GM21576 (cell line): ENCODE measurements around the gene TMEM185A.
A peak's percentile ranks its signal among the peaks of the same experiment; 100 is the strongest.
"Not testable (repeated sequence)": the region's sequence is repeated elsewhere in the genome, so short reads cannot be mapped to it uniquely, and the experiment has no call there.

Experiments
- ATAC-seq: cut with Tn5 transposase; IDR thresholded peaks from one replicate; pipeline ENCODE4 v1.9.1; 2021; ENCODE audit warnings: mild to moderate bottlenecking, moderate library complexity; ENCODE audit not compliant: unreplicated experiment

TMEM185A gene

DNA sequence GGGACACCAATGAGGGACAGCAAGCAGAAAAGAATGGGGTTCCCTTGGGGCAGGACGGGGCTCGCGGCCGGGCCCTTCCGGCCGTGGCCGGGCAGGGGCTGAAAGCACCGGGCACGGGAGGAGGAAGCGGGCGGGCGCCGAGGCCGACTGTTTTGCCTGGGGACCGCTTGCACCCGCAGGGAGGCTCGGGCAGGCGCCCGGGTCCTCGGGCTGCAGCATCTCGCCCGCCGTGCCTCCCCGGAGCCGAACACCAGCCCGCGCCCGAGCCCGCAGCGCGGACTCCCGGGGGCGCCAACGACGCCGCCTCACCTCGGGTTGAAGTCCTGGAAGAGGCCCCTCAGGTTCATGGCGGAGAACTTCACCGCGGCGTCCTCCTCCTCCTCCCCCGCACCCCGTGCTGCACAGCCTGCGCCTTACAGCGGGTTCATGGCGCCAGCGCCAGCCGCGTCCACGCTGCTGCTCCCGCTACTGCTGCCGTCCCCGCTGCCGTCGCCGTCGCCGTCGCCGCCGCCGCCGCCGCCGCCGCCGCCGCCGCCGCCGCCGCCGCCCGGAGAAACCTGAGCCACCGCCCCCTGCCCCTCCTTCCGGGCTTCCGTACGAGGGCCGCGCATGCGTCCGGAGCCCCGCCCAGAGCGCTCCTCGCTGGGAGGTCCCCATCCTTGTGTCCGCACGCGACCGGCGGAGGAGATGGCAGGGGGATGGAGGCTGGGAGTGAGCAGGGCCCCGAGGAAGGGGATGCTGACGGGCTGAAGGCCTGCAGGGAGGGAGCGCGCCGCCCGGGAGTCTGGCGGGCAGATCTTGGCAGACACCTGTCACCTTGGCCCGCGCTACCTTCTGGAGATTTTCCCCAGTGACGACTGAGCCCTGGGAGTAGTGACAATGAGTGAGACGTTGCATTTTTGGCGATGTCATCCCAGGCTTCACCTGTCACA, at the start of gene TMEM185A:
TMEM185A (minus strand) TSS at position 559 of the 932 bp plus-strand sequence; CDS start at position 347, 212 bp downstream.
- ATAC-seq: peak; percentile 92

DNA sequence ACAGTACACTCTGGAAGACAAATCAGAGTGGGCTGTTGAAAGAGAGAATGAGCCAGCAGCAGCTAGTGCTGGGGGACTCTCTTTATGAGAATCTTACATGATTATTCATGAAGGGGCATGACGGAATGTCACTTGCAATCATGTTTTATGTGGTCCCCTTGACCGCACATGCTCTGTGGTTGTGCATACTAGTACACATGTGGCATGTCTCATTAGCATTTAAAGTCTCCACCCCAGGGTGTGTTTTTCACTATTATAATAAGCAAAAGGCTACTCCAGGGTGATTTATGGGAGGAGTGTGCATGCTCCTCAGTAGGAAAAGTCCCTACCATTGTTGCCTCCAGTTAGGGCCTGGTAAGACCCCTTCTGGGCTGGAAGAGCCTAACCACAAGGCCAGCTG, 49.6 kb upstream of the TMEM185A start:
- no peak for ATAC-seq

DNA sequence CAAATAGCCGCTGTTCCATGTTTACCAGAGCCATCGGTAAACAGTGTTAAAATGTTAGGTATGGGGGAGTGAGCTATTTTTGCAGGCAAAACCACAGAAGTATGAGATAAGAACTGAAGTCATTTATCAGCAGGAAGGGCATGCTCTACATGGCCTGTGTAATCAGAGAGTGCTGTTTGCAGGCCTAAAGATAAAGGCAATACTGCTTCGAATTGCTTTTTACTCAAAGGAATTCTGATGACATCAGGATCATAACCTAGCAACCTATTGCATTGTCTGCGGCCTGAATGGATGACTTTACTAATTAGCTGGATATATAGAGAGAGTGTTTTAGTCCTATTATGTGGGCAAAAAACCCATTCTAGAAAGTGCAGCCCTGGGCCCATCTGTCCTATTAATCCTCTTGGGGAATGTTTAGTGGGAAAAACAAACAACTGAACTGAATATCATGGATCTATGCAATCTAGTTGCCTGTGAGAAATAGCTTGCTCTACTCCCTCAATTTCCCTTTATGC, 47.6 kb upstream of the TMEM185A start:
- ATAC-seq: not testable (repeated sequence)

DNA sequence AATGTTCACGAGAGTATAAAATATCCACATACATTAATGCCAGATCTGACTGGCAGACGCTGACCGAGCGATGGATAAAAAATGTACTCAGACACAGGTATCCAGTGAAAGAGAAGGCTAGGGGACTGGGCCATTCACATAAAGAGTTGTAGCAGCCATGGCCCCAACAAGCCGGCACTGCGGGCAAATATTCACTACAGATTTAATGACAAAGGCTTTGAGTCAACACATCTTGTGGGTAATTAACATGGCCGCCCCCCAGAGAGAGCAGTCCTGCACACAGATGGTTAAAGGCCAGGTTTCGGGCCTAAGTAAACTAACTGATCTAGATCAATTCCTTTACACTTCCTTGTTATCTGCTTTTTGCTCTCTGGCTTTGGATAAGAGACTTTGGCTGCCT, 44.0 kb upstream of the TMEM185A start:
- not testable (repeated sequence) for ATAC-seq

DNA sequence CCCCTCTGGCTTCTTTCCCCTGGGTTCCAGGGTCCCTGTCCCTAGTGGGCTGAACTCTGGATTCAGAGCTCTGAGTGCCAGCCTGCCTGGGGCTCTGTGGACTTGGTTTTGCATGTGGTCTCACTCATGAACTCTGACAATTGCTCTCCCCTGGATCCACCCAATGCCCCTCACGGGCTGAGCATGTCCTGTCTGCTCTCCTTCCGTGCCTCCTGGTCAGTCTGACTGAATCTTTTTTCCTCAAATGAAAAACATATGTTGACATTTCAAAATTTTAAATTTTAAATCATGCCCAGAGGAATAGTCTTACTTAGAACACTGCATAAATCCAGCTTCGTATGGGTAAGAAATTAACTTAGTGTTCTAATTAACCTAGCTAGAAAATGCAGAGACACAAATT, 43.5 kb upstream of the TMEM185A start:
- ATAC-seq: not testable (repeated sequence)

DNA sequence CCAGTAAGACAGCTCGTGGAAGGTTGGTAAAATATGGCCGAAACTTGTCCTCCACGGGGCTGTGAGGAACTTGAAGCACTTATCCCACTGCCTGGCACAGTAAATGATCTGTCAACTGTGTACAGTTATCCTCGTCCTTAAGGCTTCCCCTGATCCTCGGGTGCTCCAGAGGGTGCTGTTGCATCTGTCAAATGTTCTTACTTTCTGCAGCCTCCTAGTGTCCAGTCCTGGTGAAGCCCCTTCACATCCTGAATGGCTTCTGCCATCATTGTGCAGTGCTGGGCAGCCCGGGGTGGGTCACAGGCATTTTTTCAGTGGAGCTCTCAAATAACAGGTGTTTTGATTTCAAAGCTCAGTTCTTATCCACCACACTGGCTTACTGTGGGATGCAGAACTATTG, 29.0 kb upstream of the TMEM185A start:
- ATAC-seq: not testable (repeated sequence)

DNA sequence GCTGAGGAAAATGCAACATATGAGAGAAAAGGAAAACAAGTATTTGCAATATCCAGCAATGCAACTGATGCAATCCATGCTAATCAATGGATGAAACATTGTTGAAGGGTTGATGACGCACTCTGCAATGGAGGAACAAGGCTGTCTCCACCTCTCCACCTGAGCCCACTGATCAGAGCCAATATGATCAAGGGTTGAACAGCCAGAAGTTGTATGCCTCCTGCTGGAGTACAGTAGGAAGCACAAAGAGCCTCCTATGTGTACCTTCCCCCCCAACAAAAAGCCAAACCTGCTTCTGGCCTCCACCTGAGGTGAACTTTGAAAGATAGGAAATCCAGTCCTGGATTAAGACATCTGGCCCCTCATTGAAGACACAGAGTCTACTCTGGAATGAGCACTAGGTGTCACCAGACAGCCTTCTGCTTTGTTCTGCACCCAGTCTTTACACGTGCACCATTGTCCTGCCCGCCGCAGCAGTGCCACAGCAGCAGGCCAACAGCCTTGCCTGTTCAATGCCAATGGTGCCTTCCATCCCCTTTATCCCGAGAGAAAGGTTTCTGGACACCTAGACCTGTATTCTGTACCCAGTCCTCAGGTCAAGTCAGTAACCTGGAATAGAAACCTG, 24.8 kb upstream of the TMEM185A start:
- ATAC-seq: not testable (repeated sequence)

DNA sequence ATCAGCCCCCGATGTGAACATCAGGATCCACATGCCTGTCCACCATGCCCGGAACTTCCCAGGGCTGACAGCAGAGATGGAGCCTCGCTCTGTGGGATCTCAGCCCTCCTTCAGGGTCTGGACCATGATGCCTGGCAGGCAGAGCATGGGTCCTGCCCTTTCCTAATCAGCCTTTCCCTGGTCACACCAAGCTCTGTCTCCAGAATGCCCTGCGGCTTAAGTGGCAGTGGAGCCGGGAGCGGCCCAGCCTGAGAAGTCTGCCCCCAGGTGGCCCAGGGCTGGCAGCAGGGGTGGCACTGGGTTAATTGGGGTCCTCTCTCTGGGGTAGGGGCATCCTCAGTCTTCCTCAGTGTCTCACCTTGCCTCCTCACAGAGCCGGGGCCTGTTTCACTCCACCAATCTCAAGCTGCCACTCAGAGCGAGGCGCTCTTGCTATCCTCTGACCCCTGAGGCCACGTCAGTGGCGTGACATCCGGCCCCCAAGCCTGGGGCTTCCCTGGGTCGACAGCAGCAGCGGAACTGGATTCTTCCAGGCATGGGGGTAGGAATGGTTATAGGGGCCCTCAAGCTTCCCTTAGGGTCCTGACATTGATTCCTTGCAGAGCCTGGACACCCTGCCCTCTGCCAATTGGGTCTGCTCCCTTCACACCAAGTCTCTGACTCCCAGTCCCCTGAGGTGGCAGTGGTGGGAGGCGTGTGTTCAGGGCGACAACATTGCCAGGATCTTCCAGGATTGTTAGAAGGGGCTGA, 20.8 kb upstream of the TMEM185A start:
- ATAC-seq: no peak

DNA sequence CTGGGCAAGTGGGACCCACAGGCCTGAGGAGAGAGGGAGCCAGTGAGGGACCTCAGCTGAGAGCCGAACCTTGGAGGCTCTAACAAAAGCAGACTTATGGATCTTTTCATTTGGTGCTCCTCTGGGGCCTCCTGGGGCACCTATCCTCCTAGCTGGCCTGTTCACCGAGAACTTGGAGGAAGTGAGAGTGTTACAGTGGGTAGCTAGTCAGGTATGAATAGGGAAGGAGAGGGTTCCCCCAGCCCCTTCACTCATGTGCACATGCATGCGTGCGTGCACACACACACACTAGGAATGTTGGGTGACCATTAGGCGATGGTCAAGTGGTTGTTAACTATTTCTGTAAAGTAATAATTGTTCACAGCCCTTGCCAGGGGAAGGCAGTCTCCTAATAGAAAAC, 18.6 kb upstream of the TMEM185A start:
- no peak for ATAC-seq

DNA sequence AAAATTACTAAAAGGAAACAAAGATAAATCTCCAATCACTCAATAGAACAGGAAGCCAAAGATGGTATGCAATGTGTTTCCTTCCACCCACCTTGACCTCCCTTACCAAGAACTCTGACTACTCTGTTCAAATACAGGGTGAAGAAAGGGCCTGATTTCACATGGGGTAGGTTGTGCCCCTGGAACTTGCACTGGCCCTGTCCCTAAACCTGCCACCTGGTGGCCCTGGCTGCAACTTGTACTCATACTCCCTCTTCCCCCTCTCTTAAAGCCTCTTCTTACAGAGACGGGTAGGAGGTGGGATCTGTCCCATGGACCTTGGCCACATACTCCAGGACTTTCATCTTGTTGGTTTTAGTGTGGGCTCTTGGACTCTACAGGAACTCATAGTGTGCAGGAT, 17.3 kb upstream of the TMEM185A start:
- no peak for ATAC-seq

DNA sequence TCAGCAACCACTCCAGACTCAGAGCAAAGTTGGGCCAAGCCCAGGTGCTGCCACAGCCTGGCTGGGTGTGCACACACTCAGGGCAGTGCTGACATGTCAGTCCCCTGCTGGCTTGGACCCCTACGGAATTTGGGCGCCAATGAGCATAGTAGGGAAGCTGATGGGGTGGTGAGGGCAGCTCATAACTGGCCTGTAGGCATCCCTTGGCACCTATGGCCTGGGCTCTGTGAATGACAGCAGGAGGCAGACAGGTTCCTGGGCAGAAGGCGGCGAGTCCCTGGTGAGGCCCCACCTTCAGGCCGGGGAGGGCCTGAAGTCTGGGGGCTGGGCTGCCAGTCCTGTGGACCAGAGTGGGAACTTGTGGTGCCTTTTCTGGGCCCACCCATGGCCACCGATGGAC, 15.9 kb upstream of the TMEM185A start:
- no peak for ATAC-seq

DNA sequence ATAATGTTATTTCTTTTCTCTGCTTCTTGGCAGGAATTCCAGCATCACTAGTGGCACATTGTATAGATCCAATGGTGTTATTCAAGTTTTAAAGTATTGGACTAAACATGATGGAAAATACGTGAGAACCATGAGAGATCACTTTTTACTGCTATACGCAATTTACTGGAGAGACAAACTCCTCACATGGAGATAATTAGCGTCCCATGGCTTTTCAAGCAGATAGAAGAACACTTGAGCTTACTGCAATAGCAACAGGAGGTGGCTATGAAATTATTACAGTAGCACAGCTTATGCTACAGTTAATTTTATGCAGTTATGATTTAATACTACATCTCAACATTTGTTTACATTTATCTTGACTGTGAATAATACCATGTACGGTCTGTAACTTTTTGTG, 11.9 kb upstream of the TMEM185A start:
- no peak for ATAC-seq

DNA sequence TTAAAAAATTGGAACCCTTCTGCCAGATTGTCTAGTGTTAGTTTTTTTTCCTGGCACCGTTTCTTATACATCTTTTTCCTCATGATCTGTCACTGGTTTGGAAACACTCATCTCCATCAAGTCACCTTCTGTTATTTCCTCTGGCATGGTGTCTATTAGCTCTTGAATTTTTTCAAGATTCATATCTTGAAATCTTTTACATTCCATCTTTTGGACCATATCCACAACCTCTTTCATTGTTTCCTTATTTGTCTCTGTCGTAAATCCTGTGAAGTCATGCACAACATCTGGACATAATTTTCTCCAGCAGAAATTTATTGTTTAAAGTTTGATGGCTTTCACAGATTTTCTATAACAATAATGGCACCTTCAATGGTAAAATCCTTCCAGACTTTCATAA, 10.2 kb upstream of the TMEM185A start:
- no peak for ATAC-seq

DNA sequence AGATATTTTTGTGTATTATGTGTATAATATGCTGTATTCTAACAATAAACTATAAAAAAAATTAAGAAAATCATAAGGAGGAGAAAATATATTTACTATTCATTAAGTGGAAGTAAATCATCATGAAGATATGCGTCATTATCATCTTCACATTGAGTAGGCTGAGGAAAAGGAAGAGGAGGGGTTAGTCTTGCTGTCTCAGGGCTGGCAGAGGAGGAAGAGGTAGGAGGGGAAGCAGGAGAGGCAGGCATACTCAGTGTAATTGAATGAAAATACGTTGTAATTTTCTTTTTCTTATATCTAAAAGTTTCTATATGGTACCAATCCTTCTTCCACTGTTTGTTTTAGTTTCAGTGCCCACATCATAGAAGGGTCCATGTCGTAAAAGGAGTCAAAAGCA, 9.8 kb upstream of the TMEM185A start:
- no peak for ATAC-seq

DNA sequence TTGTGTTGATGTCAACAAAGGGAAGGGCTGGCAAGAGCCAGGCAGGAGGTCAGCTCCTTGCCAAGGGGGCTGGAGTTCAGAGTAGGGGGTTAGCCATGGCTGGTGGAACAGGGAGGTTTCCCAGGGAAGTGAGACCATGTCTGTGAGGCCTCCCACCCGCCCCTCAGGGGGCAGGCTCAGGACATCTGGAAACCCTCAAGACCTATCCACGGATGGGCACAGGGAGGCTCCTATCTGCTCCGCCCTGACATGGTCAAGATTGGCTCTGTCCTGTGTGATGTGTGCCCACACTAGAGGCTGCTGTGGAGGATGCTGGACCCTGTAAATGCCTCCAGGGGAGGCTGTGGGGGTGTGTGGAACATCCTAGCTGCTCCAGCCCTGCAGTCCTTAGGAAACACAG, 8.0 kb upstream of the TMEM185A start:
- no peak for ATAC-seq

DNA sequence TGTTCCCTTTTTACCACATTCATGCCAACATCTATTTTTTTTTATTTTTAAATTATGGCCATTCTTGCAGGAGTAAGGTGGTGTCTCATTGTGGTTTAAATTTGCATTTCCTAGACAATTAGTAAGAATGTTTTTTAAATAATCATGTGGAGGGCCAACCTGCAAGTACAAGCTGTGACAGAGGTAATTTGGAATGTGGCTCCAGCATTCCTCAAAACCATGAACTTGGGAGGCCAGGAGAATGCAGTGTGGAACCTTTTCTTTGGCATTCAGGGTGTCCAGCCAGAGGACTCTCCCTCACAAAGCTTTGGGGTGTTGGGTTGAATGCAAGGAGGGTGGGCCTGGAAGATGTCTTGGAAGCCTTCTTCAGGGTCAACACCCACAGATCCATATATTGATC, 7.3 kb upstream of the TMEM185A start:
- no peak for ATAC-seq

DNA sequence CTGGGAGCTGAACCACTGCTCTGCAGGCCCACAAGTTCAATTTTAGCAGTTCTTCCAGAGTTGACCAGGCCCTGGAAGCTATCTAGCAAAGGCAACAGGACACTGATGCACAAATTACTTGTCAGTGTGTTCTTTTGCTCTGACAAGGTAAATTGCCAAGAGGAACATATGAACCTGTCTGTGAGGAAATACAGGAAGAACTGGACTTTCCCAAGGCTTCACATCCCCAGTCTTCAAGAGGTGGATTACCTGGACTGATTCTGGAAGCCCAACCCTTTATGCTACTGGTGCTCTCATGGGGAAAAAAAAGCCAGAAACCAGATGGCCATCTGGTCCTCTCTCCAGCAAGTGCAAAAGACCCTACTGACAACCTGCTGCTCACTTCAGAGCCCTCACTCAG, 1.9 kb upstream of the TMEM185A start:
- ATAC-seq: no peak

DNA sequence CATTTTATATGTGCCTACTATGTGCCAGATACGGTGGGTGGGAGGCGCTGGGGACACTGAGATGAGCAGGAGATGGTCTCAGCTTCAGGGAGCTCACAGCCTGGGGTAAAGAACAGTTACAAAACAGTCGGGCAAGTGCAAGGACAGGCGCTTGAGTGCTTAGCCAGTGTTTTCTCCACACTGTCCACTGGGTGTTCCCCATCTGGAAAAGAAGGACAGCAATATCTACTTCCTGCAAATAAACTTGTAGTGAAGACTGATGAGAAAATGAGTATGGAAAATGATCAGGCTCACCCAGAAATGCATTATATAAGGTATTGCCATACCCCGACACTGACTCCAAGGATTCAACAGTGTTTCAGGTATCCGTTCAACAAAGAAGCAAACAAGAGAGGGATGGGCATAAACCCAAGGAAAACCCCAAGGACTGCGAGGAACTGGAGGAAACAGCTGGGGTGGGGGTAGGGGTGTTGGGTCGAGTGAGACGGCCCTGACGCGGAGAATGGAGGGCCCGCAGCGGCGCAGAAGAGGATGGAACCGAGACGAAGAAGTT, 835 bp downstream of the TMEM185A start:
- no peak for ATAC-seq

DNA sequence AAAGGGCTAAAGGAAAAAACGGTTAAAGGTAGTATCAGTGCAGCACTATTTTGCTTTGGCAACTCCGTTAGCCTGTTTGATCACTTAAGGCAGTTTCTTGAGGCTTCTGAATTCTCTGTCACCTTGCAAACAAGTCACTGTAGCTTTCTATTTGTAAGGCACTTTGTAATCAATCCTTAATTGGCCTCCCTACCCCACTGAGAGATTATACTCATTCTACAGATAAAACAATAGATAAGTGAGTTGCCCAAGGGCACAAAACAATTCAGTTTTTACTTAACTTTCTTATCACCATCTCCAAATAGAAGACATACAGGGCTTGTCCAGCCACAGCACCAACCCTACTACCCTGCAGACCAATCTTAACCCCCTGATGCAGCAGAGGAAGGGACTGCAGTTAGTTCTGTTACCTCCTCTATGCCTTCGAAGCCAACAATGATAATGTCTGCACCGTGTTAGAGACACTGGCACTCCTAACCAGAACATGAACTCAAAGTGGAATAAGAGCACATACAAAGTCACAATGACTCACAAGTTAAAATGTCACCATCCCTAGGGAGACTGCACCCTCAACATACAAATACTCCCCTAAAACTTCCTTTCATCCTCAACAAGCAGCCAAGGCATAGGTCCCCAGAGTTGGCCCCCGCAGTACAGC, 1.7 kb downstream of the TMEM185A start:
- no peak for ATAC-seq

DNA sequence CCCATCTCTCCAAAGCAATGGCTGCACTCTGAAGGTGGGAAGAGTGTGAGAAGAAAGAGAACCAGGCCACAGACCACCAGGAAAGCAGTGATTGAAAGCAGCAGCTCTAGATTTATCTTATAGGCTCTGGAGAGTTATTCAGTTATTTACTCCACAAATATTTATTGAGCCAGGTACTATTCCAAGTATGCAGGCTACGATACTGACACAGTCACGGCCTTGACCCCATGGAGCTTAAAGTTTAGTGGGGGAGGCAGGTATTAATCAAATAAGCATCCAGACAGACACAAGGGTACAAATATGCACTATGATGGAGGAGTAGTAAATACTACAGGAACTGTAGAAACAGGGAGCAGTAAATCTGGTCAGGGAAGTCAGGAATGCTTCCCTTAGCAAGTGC, 2.8 kb downstream of the TMEM185A start:
- no peak for ATAC-seq

DNA sequence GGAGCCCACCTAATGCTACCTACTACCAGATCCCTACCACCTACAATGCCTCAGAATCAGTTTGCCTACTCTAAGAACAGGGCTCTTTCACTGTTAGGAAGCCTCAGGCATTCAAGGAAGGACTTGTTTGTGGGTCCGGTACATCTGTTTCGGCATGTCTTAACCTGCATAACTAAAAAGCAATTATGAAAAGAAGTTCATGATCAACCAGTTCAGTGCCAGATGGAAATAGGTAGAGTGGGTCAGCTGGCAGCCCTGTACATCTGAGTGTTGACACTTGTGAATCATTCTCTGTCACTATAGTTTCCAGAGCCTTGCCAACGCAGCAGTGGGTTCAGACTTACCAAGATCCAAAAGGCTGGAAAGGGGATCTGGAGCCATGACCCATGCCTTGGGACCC, 3.3 kb downstream of the TMEM185A start:
- no peak for ATAC-seq
